ENCODE measurements around the gene JPH3. TPM values are rescaled to one million over a fixed set of nuclear protein-coding genes. Genes with fewer than 3 reads are reported as not detected.

The JPH3 gene
- polyA plus RNA-seq, 3 donors = not detected

DNA sequence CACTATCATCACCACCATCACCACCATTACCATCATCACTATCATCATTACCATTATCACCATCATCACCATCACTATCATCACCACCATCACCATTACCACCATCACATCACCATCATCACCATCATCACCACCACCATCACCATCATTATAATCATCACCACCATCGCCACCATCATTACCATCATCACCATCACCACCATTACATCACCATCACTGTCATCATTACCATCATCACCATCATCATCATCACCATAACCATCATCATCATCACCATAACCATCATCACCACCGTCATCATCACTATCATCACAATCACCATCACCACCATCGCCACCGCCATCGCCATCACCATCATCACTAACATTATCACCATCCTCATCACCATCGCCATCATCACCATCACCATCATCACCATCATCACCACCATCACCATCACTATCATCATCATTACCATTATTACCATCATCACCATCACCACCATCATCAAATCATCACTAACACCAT lies 4.9 kb upstream of the JPH3 start:
- intact Hi-C loops (cut with micrococcal nuclease) = no loop called here
- Mint-ChIP-seq H3K27me3 (ENCODE audit: low read depth in 3 of 3) (peaks cover 34 to 42% (median 37%) of the 10 kb centered on the region in 3 donors), H3K4me1 (no peaks in the 10 kb centered on the region), H3K4me3 (no peak overlapping the region), H3K27ac (no peak overlapping the region), H3K36me3 (no peaks in the 10 kb centered on the region), H3K9me3 (peaks cover 0 to 14% (median 8%) of the 10 kb centered on the region in 7 donors)
- Histone ChIP-seq H3K4me1 (ENCODE audit: control insufficient read depth in 1 of 2, insufficient read depth in 2 of 2, low read length in 2 of 2) (no peaks in the 10 kb centered on the region), H3K4me3 (replicated peaks in 1 of 3; ENCODE audit: low read depth in 2 of 3, low read length in 3 of 3) (no peak overlapping the region), H3K9me3 (replicated peaks in 1 of 2; ENCODE audit: control insufficient read depth in 1 of 2, insufficient read depth in 1 of 2, low read length in 2 of 2) (peaks cover 0 to 15% of the 10 kb centered on the region in 2 donors), H3K27me3 (ENCODE audit: control insufficient read depth in 2 of 2, insufficient read depth in 2 of 2, low read length in 2 of 2) (peaks cover 15 to 26% of the 10 kb centered on the region in 2 donors), H4K20me1 (ENCODE audit: insufficient read depth, low read length) (no peaks in the 10 kb centered on the region), H3K36me3 (replicated peaks in 1 of 2; ENCODE audit: control insufficient read depth in 1 of 2, insufficient read depth in 2 of 2, low read length in 2 of 2) (no peaks in the 10 kb centered on the region), H3K9ac (ENCODE audit: insufficient read depth, low read length, poor library complexity, severe bottlenecking) (no peak overlapping the region), H3K27ac (ENCODE audit: low read depth in 1 of 2, low read length in 2 of 2) (no peak overlapping the region), H3K4me2 (replicated peaks; ENCODE audit: extremely low read depth, low read length, poor library complexity, severe bottlenecking) (no peak overlapping the region), H3K79me2 (ENCODE audit: insufficient read depth, low read length) (no peaks in the 10 kb centered on the region), H2AFZ (ENCODE audit: insufficient read depth, low read depth, low read length, poor library complexity, severe bottlenecking) (no peak overlapping the region)
- DNase-seq = no peak
- WGBS (ENCODE audit: insufficient coverage) = 97% methylated on average over 6 of the region's 6 CpGs
- TF ChIP-seq, protein P1, sequence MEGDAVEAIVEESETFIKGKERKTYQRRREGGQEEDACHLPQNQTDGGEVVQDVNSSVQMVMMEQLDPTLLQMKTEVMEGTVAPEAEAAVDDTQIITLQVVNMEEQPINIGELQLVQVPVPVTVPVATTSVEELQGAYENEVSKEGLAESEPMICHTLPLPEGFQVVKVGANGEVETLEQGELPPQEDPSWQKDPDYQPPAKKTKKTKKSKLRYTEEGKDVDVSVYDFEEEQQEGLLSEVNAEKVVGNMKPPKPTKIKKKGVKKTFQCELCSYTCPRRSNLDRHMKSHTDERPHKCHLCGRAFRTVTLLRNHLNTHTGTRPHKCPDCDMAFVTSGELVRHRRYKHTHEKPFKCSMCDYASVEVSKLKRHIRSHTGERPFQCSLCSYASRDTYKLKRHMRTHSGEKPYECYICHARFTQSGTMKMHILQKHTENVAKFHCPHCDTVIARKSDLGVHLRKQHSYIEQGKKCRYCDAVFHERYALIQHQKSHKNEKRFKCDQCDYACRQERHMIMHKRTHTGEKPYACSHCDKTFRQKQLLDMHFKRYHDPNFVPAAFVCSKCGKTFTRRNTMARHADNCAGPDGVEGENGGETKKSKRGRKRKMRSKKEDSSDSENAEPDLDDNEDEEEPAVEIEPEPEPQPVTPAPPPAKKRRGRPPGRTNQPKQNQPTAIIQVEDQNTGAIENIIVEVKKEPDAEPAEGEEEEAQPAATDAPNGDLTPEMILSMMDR (IDR thresholded peaks at IDR 0.05) = no peak

DNA sequence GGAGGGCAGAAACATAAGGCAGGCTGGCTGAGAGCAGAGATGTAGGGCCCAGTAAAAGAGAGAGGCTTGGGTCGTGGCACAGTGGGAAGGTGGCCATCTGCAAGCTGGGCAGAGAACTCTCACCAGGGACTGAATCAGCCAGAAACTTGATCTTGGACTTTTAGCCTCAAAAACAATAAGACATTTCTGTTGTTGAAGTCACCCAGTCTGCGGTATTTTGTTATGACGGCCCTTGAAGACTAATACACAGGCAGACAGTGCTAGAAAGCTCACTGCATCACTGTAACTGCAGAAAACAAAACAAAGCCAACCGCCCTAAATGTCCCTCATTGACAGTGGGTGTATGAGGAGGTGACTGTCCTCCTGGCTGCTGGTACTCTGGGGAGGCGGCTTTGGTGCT lies 3.9 kb upstream of the JPH3 start:
- H3K9me3 ChIP-seq (replicated peaks in 1 of 2; ENCODE audit: control insufficient read depth in 1 of 2, insufficient read depth in 1 of 2, low read length in 2 of 2) = peaks cover 0 to 15% of the 10 kb centered on the region in 2 donors
- H2AFZ ChIP-seq (ENCODE audit: insufficient read depth, low read depth, low read length, poor library complexity, severe bottlenecking) = no peak overlapping the region
- H3K4me3 Mint-ChIP-seq = no peak overlapping the region
- H3K4me3 ChIP-seq (replicated peaks in 1 of 3; ENCODE audit: low read depth in 2 of 3, low read length in 3 of 3) = no peak overlapping the region
- peaks cover 19 to 32% of the 10 kb centered on the region in 2 donors for H3K27me3 ChIP-seq (ENCODE audit: control insufficient read depth in 2 of 2, insufficient read depth in 2 of 2, low read length in 2 of 2)
- peaks cover 4% of the 10 kb centered on the region for H3K4me1 Mint-ChIP-seq
- peaks cover 0 to 17% (median 11%) of the 10 kb centered on the region in 7 donors for H3K9me3 Mint-ChIP-seq
- no peak overlapping the region for H3K9ac ChIP-seq (ENCODE audit: insufficient read depth, low read length, poor library complexity, severe bottlenecking)
- DNase-seq = no peak
- H3K36me3 ChIP-seq (replicated peaks in 1 of 2; ENCODE audit: control insufficient read depth in 1 of 2, insufficient read depth in 2 of 2, low read length in 2 of 2) = no peaks in the 10 kb centered on the region
- TF ChIP-seq, protein P1 (IDR thresholded peaks at IDR 0.05) = no peak
- no peaks in the 10 kb centered on the region for H4K20me1 ChIP-seq (ENCODE audit: insufficient read depth, low read length)
- no peak overlapping the region for H3K27ac Mint-ChIP-seq
- H3K36me3 Mint-ChIP-seq = peaks cover 3% of the 10 kb centered on the region in 2 donors
- intact Hi-C loops (cut with micrococcal nuclease) = no loop called here
- WGBS (ENCODE audit: insufficient coverage) = 87% methylated on average over 3 of the region's 5 CpGs
- no peak overlapping the region for H3K4me2 ChIP-seq (replicated peaks; ENCODE audit: extremely low read depth, low read length, poor library complexity, severe bottlenecking)
- H3K4me1 ChIP-seq (ENCODE audit: control insufficient read depth in 1 of 2, insufficient read depth in 2 of 2, low read length in 2 of 2) = no peaks in the 10 kb centered on the region
- no peaks in the 10 kb centered on the region for H3K79me2 ChIP-seq (ENCODE audit: insufficient read depth, low read length)
- no peak overlapping the region for H3K27ac ChIP-seq (ENCODE audit: low read depth in 1 of 2, low read length in 2 of 2)
- H3K27me3 Mint-ChIP-seq (ENCODE audit: low read depth in 3 of 3) = peaks cover 40 to 48% (median 43%) of the 10 kb centered on the region in 3 donors
